GM12878 (cell line): ENCODE results near the gene VTI1A.

Experiments used
- CREB1 ChIP-seq: IDR thresholded peaks from 2 replicates; pipeline ENCODE4 v1.6.1; 2012; ENCODE audit warnings: low read depth, mild to moderate bottlenecking, inconsistent platforms
- PAX8 ChIP-seq: fragments of 450-650 bp; IDR thresholded peaks from 2 replicates; pipeline ENCODE4 v1.6.1; 2017; ENCODE audit warnings: mild to moderate bottlenecking, moderate library complexity
- REST ChIP-seq: IDR thresholded peaks from 2 replicates; pipeline ENCODE4 v1.6.1; 2012; ENCODE audit warnings: mild to moderate bottlenecking, low read depth, low read length
- RFX5 ChIP-seq: IDR thresholded peaks from 2 replicates; pipeline ENCODE4 v1.6.1; 2011; ENCODE audit warnings: low read depth, low read length, improper control_type of control experiment
- SMC3 ChIP-seq: IDR thresholded peaks from 2 replicates; pipeline ENCODE4 v1.6.1; 2011; ENCODE audit warnings: low read length, improper control_type of control experiment, borderline replicate concordance
- SP1 ChIP-seq: IDR thresholded peaks from one replicate; pipeline ENCODE4 v1.6.1; 2011; ENCODE audit warnings: low read depth, low read length
- TCF12 ChIP-seq: IDR thresholded peaks from 2 replicates; pipeline ENCODE4 v1.6.1; 2011; ENCODE audit warnings: low read depth, mild to moderate bottlenecking, low read length

DNA sequence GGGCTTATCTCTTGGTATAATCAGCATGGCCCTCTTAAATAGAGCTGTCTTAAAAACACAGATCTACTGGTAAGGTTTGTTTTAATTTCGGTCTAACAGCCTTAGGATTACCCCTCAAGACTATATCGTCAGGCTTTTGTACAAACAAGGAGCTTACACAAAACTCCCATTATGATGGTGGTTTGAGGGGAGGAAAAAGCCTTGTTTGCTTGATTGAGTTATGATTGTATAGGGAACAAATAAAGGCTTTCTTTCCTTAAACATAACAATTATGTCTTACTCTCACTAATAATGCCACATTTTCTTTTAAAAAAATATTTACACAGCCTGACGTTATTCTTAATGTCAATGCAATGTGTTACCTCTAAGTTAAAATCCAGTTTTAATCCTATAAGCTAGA is 314.2 kb downstream of the VTI1A start:
- TF ChIP-seq PAX8 (no peak), SP1 (no peak), REST (no peak), CREB1 (no peak), SMC3 (no peak), RFX5 (no peak), TCF12 (no peak)
